ENCODE results near the gene SUPV3L1.

The SUPV3L1 gene

GRCh38 chr10:69153227-69153626 is 26.8 kb upstream of the SUPV3L1 start:
- no peak for TF ChIP-seq CTCF (IDR thresholded peaks at IDR 0.05; ENCODE audit: low read depth, low read length, poor library complexity, severe bottlenecking)
- no peak for TF ChIP-seq EZH2phosphoT487 (IDR thresholded peaks at IDR 0.05; ENCODE audit: borderline replicate concordance, low read length)
- Histone ChIP-seq H3K4me2 (ENCODE audit: low read length) (no peak overlapping the region), H3K9me2 (replicated peaks; ENCODE audit: control insufficient read depth, low read length) (no peaks in the 10 kb centered on the region), H3K27ac (ENCODE audit: low read depth, low read length) (no peak overlapping the region), H3K4me3 (ENCODE audit: low read length) (no peak overlapping the region), H3K4me1 (ENCODE audit: control insufficient read depth, low read length) (no peaks in the 10 kb centered on the region), H3K36me3 (ENCODE audit: control insufficient read depth, low read length) (peaks cover 12% of the 10 kb centered on the region), H3K9me3 (ENCODE audit: control insufficient read depth, insufficient read depth, low read length) (no peaks in the 10 kb centered on the region), H3F3A (ENCODE audit: control insufficient read depth, insufficient read depth) (0 out of 2 replicates have a peak, but pooled peaks cover 2% of the 10 kb centered on the region), H3K27me3 (ENCODE audit: control insufficient read depth, low read length) (no peaks in the 10 kb centered on the region), H3K79me2 (ENCODE audit: control insufficient read depth, low read length) (peaks cover 10% of the 10 kb centered on the region), H4K20me1 (ENCODE audit: control insufficient read depth, insufficient read depth, low read depth, low read length) (no peaks in the 10 kb centered on the region)

- no peaks in the 10 kb centered on the region for H3K4me1 ChIP-seq (ENCODE audit: control insufficient read depth, low read length)
- no peak overlapping the region for H3K4me2 ChIP-seq (ENCODE audit: low read length)
- H3K9me3 ChIP-seq (ENCODE audit: control insufficient read depth, insufficient read depth, low read length) = no peaks in the 10 kb centered on the region
- H4K20me1 ChIP-seq (ENCODE audit: control insufficient read depth, insufficient read depth, low read depth, low read length) = no peaks in the 10 kb centered on the region
- TF ChIP-seq EZH2phosphoT487 (IDR thresholded peaks at IDR 0.05; ENCODE audit: borderline replicate concordance, low read length) (no peak), CTCF (IDR thresholded peaks at IDR 0.05; ENCODE audit: low read depth, low read length, poor library complexity, severe bottlenecking) (no peak)
- H3K4me3 ChIP-seq (ENCODE audit: low read length) = no peak overlapping the region
- H3K79me2 ChIP-seq (ENCODE audit: control insufficient read depth, low read length) = no peaks in the 10 kb centered on the region
- no peaks in the 10 kb centered on the region for H3K9me2 ChIP-seq (replicated peaks; ENCODE audit: control insufficient read depth, low read length)
- H3K27me3 ChIP-seq (ENCODE audit: control insufficient read depth, low read length) = no peaks in the 10 kb centered on the region
- H3K36me3 ChIP-seq (ENCODE audit: control insufficient read depth, low read length) = peaks cover 22% of the 10 kb centered on the region
- no peak overlapping the region for H3K27ac ChIP-seq (ENCODE audit: low read depth, low read length)
- H3F3A ChIP-seq (ENCODE audit: control insufficient read depth, insufficient read depth) = no peaks in the 10 kb centered on the region
Measured at GRCh38 chr10:69160809-69161241, 19.2 kb upstream of the SUPV3L1 start.

- Histone ChIP-seq H3K36me3 (ENCODE audit: control insufficient read depth, low read length) (peaks cover 25% of the 10 kb centered on the region; the same call in 1 of the 2 replicates), H3K79me2 (ENCODE audit: control insufficient read depth, low read length) (no peaks in the 10 kb centered on the region), H3F3A (ENCODE audit: control insufficient read depth, insufficient read depth) (peaks cover 6% of the 10 kb centered on the region; the same call in 1 of the 2 replicates), H3K4me2 (ENCODE audit: low read length) (no peak overlapping the region), H4K20me1 (ENCODE audit: control insufficient read depth, insufficient read depth, low read depth, low read length) (no peaks in the 10 kb centered on the region), H3K27me3 (ENCODE audit: control insufficient read depth, low read length) (no peaks in the 10 kb centered on the region), H3K9me2 (replicated peaks; ENCODE audit: control insufficient read depth, low read length) (no peaks in the 10 kb centered on the region), H3K4me1 (ENCODE audit: control insufficient read depth, low read length) (no peaks in the 10 kb centered on the region), H3K9me3 (ENCODE audit: control insufficient read depth, insufficient read depth, low read length) (no peaks in the 10 kb centered on the region), H3K4me3 (ENCODE audit: low read length) (no peak overlapping the region), H3K27ac (ENCODE audit: low read depth, low read length) (no peak overlapping the region)
- TF ChIP-seq EZH2phosphoT487 (IDR thresholded peaks at IDR 0.05; ENCODE audit: borderline replicate concordance, low read length) (no peak), CTCF (IDR thresholded peaks at IDR 0.05; ENCODE audit: low read depth, low read length, poor library complexity, severe bottlenecking) (no peak)
Measured at GRCh38 chr10:69168493-69168892, 11.5 kb upstream of the SUPV3L1 start.
